NCI-H2196 (cell line): ENCODE results near the gene ZNF335.
A peak's percentile ranks its signal among the peaks of the same experiment; 100 is the strongest.

Source experiments
- DNase-seq: peaks from one replicate; lab custom pipeline; 2025; ENCODE audit not compliant: unreplicated experiment; lab: John Stamatoyannopoulos, UW

Gene ZNF335, protein sequence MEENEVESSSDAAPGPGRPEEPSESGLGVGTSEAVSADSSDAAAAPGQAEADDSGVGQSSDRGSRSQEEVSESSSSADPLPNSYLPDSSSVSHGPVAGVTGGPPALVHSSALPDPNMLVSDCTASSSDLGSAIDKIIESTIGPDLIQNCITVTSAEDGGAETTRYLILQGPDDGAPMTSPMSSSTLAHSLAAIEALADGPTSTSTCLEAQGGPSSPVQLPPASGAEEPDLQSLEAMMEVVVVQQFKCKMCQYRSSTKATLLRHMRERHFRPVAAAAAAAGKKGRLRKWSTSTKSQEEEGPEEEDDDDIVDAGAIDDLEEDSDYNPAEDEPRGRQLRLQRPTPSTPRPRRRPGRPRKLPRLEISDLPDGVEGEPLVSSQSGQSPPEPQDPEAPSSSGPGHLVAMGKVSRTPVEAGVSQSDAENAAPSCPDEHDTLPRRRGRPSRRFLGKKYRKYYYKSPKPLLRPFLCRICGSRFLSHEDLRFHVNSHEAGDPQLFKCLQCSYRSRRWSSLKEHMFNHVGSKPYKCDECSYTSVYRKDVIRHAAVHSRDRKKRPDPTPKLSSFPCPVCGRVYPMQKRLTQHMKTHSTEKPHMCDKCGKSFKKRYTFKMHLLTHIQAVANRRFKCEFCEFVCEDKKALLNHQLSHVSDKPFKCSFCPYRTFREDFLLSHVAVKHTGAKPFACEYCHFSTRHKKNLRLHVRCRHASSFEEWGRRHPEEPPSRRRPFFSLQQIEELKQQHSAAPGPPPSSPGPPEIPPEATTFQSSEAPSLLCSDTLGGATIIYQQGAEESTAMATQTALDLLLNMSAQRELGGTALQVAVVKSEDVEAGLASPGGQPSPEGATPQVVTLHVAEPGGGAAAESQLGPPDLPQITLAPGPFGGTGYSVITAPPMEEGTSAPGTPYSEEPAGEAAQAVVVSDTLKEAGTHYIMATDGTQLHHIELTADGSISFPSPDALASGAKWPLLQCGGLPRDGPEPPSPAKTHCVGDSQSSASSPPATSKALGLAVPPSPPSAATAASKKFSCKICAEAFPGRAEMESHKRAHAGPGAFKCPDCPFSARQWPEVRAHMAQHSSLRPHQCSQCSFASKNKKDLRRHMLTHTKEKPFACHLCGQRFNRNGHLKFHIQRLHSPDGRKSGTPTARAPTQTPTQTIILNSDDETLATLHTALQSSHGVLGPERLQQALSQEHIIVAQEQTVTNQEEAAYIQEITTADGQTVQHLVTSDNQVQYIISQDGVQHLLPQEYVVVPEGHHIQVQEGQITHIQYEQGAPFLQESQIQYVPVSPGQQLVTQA (N-terminal part only)

DNA sequence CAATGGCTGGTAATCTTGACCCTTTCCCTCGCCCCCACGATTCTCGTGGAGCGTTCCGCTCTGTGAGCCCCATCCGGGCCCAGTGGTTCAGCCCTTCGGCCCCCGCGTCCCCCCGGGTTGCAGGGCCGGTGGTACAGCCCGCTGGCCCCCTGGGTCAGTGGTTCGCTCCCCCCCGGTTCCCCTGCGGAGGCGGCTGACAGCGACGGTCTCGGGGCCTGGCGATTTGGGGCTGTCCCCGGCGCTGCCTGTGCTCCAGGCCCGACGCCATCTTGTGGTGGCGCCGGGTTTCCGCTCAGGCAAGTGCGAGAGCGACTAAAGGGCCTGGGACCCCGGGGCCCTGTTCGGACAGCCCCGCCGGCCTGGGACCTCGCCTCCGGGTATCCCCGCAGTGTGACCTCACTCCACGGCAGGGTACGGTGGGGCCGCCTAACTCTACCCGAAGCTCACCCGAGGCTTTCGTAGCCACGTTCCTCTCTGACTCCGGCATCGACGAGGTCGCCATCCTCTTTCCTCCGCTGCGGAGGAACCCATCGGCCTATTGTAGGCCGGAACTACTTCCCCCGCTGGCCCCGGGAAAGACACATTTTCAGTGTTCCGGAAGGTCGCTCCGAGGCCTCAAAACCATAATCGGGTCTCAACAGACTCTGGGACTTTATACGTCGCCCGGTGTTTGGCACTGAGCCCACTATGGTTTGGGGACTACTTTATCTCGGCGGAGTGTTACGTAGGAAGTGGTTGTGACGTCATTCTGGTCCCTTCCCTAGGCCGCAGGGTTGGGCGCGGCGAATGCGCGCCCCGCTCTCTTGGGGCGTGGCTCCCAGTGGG is at the start of gene ZNF335:
ZNF335 (minus strand) TSS at position 529 of the 825 bp plus-strand sequence. CDS start 793 bp downstream, outside the sequence.
- DNase-seq, result peak; percentile 94

DNA sequence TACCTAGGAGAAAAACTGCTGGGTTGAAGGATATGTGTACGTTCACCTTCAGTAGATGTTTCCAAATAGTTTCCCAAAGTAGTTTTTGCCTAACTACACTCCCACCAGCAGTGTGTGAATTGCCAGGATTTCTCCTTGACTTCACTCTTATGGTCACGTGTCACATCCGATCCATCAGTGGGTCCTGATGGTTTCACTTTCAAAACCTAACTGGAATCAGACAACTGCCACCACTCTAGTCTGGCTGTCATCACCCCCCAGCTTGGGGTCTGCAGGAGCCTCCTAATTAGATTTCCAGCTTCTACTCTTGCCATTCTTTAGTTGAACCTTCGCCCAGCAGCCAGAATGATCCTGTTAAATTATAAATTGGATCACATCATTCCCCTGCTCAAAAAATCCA is 48.6 kb upstream of the ZNF335 start:
- DNase-seq, result no peak

DNA sequence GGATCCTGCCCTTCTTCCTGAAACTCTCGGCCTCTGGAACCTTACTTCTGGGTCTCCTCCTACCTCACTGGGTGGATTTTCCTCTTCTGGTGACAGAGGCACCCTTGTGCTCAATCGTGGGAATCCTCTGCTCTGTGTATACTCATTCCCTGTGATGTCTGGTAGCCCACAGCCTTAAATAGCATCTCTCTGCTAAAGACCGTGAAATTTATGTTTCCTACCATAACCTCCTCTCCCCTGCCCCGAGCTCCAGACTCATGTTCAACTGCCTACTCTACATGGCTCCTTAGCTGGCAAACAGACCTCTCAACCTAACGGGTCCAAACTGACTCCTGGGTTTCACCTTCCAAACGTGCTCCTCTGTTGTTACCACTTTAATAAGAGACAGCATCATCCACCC is 46.6 kb upstream of the ZNF335 start:
- DNase-seq, result no peak

DNA sequence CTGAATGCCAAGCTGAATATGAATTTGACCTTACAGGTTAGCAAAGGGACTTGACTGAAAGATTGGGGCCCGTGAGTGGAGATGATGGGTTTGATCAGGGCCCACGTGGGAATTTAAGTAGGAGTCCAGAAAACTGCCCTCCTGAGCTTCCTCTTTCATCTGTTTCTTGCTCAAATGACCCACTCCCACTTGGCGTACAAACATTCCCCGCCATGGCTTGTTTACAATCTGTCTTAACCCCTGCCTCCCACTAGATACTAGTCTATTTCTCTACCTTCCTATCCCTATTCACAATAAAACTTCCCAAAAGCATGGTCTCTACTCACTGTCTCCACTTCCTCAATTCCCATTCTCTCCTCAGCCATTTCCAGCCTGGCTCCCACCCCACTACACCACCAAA is 46.1 kb upstream of the ZNF335 start:
- no peak for DNase-seq

DNA sequence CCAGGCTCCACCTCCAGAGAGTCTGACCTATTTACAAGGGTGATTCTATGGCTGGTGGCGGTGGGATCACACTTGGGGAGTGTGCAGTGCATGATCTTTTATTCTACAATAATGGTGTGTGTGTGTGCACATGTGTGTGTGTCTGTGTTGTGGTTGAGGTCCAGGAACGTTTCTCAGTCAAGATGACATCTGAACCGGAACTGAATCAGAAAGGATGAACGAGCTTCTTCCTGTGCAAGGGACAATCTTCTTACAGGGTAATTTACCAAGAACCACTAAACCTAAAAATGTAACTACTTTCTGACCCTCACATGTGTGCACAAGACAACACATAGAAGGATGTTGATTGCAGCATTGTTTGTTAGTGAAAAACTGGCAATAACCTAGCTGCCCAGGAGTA is 45.3 kb upstream of the ZNF335 start:
- DNase-seq, result no peak

DNA sequence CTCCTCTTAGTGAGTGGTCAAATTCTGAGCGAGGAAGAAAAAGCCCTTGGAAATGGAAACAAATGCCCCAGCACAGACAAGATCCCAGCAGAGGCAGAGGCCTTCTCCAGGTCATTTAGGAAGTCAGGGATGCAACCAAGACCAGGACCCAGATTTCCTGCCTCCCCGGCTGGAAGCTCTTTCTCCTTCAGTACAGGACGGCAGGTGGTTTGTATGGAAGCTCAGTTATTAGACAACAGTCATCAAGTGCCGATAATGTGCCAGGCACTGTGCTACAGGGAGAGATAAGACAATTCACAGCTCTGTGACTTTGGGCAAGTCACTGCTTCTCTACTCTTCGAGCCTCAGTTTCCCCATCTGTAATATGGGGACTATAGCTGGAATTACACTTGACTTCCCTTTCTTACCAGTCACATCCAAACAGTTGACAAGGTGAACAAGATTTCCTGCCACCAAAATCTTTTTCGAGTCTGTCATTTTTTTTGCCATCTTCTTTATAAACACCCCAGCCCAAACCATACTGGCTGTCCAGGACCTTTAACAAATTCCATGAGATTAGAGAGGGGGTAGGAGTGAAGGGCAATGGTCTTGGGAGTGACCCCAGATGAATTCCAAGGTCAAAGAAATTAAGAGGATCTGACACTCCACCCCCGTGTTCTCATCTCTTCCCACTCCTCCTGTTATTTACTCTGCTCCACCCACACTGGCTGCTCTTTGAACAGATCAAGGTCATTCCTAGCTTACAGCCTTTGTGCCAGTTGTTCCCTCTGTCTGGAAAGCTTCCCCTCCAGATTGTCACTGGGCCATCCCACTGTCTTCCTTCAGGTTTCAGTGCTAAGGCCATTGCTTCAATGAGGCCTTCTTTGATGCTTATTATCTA is 42.8 kb upstream of the ZNF335 start:
- DNase-seq, result no peak

DNA sequence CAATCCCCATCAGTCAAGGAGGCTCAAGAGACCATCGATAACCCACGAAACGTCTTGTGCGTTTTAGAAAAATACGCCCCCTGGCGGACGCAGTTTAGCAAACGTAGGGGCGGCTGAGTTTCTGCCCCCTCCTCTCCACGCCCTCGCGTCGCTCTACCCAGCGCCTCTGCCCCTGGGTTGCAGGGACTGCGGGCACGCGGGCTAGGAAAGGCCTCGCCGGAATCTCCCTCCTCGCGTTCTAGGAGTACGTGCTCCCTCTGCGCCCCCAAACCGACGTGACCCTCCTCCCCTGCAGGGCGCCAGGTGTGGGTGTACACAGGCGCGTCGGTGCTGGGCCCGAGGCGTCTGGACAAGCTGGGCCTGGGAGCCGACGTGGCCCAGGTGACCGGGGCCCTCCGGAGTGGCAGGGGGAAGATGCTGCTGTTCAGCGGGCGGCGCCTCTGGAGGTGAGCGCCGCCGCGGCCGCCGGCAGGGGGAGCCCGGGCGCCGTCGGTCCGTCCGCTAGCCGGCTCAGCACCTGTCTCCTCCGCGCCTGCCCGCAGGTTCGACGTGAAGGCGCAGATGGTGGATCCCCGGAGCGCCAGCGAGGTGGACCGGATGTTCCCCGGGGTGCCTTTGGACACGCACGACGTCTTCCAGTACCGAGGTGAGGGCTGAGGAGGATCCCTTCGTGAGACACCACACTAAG is 42.0 kb upstream of the ZNF335 start:
- peak; percentile 86 for DNase-seq

DNA sequence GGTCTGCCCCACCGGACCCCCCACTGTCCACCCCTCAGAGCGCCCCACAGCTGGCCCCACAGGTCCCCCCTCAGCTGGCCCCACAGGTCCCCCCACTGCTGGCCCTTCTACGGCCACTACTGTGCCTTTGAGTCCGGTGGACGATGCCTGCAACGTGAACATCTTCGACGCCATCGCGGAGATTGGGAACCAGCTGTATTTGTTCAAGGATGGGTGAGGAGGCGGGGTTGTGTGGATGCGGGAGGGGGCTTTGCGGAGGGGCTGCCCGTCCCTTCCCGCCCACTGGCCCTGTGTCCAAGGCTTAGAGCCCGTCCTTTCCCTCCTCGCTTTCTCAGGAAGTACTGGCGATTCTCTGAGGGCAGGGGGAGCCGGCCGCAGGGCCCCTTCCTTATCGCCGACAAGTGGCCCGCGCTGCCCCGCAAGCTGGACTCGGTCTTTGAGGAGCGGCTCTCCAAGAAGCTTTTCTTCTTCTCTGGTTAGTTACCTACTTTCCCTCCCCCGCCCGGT is 41.4 kb upstream of the ZNF335 start:
- no peak for DNase-seq

DNA sequence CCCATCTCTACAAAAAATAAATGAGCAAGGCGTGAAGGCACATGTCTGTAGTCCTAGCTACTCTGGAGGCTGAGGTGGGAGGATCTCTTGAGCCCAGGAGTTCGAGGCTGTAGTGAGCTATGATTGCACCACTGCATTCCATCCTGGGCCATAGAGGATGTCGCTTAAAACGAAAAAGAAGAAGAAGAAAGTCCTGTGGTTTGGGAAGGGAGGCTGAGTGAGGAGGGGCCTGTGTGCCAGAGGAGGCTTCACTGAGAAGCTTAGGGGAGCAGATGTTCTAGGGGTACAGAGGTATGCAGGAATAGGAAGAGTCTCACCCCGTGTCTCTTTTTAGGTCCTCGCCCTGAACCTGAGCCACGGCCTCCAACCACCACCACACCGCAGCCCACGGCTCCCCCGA is 40.9 kb upstream of the ZNF335 start:
- no peak for DNase-seq

DNA sequence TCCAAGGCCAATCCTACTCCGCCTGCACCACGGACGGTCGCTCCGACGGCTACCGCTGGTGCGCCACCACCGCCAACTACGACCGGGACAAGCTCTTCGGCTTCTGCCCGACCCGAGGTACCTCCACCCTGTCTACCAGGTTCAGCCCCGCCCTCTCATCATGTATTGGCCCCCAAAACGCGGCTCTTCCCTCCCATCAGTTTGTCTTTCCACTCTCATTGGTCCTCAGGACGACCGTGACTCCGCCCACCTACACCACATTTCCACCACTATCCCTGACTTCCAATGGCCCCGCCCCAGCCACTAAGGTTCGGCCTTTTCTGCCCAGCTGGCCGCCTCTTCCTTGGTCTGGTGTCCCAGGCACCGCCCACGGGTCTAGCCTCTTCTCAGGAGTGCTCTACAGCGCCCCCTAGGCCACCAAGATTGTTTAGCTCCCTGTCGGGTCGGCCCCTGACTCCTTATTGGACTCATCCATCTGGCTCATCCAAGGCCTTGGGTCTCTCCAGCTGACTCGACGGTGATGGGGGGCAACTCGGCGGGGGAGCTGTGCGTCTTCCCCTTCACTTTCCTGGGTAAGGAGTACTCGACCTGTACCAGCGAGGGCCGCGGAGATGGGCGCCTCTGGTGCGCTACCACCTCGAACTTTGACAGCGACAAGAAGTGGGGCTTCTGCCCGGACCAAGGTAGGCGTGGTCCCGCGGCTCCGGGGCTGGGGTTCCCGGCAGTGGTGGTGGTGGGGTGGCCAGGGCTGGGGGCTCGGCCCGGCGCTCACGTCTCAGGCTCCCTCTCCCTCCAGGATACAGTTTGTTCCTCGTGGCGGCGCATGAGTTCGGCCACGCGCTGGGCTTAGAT is 39.9 kb upstream of the ZNF335 start:
- peak; percentile 11 for DNase-seq

DNA sequence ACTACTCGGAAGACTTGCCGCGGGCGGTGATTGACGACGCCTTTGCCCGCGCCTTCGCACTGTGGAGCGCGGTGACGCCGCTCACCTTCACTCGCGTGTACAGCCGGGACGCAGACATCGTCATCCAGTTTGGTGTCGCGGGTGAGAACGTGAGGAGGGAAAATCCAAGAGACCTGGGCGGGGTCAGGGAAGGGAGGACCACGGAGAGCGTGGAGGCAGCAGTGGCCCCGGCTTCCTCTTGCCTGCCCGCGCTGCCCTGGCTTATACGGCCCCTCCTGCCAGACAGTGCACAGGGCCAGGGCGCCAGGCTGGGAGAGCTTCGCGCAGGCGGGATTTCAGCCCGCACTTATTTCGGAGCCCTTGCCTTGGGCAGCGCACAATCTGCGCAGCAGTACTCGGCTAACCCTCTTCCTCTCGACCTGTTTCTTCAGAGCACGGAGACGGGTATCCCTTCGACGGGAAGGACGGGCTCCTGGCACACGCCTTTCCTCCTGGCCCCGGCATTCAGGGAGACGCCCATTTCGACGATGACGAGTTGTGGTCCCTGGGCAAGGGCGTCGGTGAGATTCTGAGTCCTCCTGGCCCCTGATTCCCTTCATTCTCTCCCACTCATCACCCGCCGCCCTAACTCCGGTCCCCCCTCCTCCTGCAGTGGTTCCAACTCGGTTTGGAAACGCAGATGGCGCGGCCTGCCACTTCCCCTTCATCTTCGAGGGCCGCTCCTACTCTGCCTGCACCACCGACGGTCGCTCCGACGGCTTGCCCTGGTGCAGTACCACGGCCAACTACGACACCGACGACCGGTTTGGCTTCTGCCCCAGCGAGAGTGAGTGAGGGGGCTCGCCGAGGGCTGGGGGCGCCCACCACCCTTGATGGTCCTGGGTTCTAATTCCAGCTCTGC is 38.7 kb upstream of the ZNF335 start:
- no peak for DNase-seq

DNA sequence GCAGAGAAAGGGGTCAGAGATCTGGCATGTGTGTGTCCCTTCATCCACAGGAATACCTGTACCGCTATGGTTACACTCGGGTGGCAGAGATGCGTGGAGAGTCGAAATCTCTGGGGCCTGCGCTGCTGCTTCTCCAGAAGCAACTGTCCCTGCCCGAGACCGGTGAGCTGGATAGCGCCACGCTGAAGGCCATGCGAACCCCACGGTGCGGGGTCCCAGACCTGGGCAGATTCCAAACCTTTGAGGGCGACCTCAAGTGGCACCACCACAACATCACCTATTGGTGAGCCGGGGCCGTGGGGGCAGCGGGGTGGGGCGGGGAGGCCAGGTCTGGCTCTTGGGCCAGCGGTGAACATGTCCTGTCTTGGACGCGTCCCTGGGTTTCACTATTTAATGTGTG is 37.8 kb upstream of the ZNF335 start:
- DNase-seq, result no peak

DNA sequence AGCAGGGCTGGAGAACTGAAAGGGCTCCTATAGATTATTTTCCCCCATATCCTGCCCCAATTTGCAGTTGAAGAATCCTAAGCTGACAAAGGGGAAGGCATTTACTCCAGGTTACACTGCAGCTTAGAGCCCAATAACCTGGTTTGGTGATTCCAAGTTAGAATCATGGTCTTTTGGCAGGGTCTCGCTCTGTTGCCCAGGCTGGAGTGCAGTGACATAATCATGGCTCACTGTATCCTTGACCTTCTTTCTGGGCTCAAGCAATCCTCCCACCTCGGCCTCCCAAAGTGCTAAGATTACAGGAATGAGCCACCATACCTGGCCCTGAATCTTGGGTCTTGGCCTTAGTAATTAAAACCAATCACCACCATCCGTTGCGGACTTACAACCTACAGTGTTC is 35.7 kb upstream of the ZNF335 start:
- no peak for DNase-seq

DNA sequence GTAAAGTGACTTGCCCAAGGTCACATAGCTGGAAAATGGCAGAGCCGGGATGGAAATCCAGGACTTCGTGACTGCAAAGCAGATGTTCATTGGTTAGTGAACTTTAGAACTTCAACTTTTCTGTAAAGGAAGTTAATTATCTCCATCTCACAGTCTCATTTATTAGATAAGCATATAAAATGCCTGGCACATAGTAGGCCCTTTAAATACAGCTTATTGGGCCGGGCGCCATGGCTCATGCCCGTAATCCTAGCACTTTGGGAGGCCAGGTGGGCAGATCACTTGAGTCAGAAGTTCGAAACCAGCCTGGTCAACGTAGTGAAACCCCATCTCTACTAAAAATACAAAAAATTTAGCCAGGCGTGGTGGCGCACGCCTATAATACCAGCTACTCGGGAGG is 35.0 kb upstream of the ZNF335 start:
- DNase-seq, result no peak

DNA sequence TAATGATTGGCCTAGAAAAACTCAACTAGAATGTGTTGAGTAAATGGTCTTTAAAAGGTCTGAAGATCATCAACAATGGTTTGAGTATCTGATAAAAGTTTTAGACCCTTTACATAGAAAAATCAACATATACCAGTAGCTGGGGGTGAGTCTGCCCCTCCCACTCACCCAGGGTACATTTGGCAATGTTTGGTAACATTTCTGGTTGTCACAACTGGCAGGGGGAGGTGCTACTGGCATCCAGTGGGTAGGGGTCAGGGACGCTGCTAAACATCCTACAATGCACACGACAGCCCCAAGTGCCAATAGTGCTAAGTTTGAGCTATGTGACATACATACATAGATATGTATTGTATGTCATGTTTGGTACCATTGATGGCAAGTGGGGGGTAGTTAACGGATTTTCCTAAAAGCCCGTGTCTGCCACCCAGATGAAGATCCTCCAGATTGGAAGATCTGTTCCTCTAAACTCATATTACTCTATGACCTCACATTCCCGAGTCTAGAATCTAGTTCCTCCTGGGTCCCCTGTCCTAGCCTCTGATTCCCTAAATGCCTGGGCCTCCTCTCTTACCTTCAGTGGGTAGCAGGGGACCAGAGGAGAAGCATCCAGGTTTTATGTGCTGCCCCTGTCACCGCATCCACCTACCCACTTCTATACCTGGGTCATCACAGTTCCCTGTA is 34.2 kb upstream of the ZNF335 start:
- no peak for DNase-seq

DNA sequence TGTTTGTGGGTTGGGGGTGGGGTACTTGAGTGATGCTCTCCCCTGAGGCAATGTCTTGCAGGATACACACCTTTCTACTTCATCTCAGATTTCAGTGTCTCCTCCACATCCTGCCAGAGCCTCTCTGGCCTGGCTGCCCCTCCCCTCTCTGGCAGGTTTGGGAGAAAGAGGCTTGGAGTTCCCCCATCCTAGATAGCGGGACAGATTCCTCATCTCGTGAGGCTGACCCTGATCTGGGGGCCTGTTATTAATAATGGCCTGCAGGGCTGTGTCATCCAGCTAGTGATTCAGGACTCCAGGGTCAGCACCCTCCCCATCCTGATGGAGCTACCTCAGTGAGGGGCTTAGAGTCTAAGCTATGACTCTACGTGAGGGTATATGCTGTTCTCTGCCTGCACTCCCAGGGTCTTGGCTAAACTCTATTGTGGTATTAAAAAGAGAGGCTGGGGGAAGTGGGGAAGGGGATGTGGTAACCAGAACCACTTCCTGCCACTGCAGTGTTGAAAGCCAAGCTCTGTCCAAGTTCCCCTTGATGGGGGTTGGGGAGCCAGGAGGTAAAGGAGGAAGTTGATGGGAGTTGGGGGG is 33.0 kb upstream of the ZNF335 start:
- DNase-seq, result peak; percentile 25
